HG03103 (cell line): Measurements from ENCODE around the gene MUC4.
"Not testable (repeated sequence)": the region's sequence is repeated elsewhere in the genome, so short reads cannot be mapped to it uniquely, and the experiment has no call there.

Experiments used
- ATAC-seq: cut with Tn5 transposase; IDR thresholded peaks from one replicate; pipeline ENCODE4 v1.9.1; 2021; ENCODE audit warnings: low read depth; ENCODE audit not compliant: unreplicated experiment

MUC4 gene

DNA sequence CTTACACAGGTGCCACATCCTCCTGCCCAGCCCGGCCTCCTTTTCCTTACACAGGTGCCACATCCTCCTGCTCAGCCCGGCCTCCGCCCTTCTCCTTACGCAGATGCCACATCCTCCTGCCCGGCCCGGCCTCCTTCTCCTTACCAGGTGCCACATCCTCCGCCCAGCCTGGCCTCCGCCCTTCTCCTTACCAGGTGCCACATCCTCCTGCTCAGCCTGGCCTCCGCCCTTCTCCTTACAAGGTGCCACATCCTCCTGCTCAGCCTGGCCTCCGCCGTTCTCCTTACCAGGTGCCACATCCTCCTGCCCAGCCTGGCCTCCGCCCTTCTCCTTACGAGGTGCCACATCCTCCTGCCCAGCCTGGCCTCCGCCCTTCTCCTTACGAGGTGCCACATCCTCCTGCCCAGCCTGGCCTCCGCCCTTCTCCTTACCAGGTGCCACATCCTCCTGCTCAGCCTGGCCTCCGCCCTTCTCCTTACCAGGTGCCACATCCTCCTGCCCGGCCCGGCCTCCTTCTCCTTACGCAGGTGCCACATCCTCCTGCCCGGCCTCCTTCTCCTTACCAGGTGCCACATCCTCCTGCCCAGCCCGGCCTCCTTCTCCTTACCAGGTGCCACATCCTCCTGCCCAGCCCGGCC, 4.7 kb upstream of the MUC4 start:
- not testable (repeated sequence) for ATAC-seq

DNA sequence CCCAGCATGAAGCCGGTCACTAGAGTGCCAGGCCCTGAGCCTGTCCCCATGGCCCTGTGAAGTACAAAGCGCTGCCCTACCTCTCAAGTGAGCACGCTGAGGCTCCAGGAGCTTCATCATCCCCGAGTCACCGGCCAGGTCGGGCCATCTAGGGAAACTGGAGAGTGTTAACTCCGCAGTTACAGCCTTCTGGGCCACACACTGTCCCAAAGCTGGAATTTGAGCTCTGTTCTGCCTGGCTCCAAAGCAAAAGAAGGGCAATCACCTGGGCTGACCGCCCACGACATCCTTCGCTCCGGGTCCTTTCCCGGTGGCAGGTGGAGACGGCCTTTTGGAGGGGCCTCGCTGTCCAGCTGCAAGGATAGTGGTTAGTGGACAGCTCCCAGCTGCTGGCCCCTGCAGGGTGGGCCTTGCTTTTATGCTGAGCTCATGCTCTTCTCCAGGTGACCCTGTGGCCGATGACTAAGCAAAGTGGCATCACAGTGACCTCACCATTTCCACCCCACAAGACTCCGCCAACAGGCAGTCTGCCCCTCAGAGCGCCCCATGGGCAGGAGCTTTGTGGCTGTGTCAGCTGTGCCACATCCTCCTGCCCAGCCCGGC, 3.5 kb upstream of the MUC4 start:
- ATAC-seq = no peak

DNA sequence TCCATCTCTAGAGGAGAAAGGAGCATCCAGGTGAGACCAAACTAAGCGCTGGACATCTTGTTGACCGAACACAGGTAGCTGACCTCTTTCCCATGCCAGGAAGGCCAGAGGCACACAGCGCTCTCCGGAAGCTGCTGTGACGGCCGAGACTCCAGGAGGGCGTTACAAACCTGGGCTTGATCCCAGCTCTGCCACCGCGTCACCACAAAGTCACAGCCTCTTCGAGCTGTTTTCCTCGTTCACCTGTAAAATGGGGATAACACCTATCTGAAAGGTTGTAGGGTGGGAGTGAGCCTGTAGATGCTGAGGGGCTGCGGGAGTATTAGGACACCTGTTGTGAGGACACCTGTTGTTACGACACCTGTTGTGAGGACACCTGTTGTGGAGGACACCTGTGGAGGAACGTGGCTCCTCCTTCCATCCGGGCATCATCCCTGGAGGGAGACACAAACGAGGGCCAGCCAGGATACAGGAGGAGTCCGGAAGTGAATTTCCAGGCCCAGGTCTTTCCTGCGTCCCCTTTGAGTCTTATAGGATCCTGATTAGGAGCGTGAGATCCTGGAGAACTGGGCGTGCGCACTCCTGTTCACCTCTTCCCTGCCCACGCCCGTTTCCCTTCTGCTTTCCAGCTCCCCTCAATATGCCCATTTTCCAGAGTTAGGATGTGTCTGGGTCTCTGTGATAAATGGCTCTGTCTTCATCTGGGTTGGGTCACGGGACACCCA, 2.3 kb upstream of the MUC4 start:
- no peak for ATAC-seq

DNA sequence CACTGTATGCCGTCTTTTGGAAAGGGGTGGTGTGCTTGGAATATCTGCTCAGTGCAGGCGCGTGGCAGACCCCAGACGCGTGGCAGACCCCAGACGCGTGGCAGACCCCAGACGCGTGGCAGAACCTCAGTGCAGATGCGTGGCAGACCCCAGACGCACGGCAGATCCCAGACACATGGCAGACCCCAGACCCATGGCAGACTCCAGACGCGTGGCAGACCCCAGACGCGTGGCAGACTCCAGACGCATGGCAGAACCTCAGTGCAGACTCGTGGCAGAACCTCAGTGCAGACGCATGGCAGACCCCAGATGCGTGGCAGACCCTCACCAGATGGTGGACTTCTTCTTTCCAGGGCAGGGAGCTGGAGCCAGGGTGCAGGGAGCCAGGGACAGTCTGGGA, 637 bp upstream of the MUC4 start:
- no peak for ATAC-seq

DNA sequence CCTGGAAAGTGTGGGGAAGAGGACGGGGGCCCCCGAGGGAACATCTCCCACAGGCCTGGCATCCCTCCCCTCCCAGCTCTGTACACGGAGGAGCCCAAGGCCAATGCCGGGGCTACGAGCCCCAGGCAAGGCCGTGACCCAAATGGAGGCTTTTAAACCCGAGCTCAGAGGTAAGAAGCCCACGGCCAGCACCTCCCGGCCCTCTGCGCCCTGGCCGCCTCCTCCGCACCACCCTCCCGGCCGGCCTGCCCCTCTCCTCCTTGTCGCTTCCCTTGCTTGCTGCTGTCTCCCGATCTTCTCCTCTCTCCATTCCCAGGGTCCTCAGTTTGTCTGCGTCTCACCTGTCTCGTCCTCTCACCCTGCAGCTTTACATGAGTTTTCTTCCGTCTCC, 1.3 kb downstream of the MUC4 start:
- no peak for ATAC-seq

DNA sequence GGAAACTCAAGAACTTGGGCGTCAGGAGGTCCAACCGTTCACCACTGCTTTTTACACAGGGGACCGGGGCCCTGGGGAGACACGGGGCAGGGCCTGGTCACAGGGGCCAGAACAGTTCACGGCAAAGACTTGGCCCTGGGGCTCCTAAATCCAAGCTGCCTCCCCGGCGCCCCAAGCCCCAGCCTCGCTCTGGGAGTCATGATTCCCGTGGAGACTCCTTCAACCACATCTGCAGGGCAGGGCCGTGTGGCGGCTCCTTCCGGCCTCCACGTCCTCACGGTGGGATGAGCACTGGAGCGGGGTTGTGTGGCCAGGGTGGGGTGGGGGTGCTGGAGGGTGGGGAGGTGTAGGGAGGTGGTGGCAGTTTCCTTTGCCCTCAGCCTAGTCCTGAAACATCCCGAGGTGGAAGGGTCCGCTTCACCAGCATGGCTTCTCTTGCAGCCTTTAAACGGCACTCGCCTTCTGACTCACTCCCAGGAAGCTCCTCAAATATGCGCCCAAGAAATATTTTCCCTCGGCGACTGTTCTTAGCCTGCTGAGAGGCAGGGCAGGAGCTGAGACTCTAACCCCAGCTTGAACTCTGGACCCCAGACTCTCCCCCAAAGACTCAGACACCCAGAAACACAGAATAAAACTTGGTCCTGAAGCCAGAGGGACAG, 1.8 kb downstream of the MUC4 start:
- no peak for ATAC-seq

DNA sequence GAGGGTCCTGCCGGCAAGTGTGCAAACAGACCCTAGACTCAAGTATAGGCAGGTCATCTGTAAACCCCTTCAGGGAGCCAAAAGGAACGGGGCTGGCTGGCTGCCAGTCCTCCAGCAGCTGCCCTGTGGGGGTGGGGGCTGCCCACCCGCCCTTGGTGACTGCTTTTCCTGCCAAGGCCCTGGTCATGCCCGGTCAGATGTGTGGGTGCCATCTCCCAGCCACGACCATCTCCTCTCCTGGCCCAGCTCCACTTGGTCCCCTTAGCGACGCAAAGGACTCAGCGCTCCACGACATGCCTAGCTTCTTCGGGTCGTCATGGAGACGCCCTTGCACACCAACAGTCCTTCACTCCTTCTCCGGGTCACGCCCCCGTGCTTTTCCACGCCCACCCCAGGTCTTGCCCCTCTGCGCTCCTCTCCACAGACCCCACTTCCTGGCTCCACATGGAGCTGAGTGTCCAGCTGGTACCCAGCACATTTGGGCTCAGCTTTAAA, 2.4 kb downstream of the MUC4 start:
- ATAC-seq = no peak

DNA sequence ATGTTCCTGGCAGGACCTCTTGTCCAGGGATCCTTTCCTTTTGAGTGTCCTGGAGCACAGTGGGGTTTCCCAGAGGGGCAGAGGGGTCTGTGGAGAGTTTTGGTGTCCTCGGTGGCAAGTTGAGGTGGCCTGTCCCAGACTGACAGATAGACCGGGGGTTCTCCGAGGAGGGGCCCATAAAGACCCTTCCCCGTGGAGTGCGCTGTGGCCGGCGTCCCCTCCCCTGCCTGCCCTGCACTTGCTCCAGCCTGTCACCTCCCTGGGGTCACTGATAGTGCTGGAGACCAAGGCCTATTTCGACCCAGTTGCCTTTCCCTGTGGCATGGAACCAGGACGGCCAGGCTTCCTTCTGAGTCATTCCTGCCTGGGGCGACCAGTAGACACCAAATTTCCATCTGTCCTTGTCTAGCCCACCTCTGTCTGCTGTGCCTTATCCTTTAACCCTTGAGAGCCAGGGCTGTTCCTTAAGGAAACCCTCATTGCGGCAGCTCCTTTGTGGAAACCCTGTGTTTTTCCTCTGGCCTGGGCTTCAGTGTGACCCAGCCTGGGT, 2.9 kb downstream of the MUC4 start:
- no peak for ATAC-seq

DNA sequence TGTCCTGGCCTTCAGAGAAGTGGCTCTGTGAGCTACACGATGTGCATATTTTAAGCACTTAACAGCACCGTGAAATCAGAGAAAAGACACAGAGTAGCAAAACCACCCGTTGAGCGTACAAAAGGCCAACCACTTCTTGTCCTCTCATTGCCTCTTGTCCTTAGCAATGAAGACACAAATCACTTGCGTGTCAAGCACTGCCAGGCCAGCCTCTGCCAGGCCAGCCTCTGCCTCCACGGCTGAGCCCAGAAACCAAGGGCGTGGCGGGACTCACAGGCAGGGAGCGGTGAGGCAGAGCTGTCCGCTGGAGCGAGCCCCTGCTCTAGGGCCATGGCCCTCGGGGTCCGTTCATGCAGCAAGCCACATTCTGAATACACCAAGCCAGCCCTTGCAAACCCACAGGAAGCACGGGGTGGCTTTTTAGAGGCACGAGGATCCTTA, 4.0 kb downstream of the MUC4 start:
- ATAC-seq = no peak

DNA sequence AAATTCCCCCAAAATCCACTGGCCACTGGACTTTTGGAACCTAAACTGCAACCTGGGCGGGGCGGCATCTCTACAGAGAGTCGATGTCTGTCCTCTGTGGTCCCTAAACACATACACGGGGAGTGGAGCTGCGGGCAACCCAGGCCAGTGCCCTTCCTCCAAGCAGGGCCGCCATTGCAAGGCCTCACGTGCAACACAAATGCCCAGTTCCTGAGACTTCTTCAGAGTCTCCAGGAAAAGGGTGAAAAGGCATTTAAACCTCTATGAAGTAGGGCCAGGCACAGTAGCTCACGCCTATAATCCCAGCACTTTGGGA, 4.9 kb downstream of the MUC4 start:
- ATAC-seq = no peak

DNA sequence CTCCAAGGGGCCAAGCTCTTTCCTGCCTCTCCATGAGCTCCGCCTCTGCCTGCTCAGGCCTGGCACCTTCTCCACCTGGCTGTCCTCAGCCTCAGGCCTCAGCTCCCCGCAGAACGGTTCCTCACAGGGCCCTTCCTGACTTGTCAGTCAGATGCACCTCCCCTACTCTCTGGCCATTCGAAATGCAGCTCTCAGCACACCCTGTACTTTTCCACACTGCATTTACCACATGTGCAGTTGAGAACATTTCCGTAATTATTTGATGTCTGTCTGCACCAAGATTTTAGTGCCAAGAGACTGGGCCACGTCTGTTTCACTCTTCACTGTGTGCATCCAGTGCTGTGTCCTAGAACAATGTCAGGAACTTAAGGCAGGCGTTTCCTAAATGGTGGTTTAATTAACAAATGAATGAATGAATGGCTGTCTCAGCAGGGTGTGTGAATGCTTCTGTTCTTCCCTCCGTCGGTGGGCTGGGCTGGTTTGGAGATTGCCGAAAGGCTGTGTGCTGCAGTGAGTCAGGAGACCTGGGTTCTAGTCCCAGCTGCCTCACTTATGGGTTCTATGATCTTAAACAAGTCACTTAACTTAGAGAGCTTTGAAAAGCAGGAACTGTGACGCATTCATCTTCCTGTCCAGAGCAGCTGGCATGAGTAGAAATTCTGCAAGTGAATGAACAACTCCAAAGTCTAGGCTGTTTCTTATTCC, 5.4 kb downstream of the MUC4 start:
- ATAC-seq = no peak

DNA sequence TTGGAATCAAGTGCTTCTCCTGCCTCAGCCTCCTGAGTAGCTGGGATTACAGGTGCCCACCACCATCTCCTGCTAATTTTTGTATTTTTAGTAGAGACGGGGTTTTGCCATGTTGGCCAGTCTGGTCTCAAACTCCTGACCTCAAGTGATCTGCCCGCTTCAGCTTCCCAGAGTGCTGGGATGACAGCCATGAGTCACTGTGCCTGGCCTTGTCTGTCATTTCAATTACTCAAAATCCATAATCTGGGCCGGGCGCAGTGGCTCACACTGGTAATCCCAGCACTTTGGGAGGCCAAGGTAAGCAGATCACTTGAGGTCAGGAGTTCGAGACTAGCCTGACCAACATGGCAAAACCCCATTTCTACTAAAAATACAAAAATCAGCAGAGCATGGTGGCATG, 6.1 kb downstream of the MUC4 start:
- not testable (repeated sequence) for ATAC-seq

DNA sequence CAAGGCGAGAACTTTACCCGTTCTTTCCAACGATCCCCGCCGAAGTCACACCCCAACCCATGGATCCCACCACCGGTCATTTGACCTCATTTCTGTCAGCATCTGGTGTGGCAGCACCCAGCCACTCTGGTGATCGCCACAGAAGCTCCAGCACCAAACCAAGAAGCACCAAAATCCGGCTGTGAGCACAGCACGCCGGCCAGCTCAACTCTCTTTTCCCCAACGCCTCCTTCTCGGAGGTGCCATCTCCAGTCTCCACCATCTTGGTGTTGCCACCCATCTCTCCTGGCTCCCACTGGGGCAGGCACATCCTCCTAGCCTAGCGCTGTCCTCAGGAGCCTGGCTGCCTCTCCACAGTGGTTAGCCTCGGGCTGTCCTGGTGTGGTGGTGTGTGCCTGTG, 6.5 kb downstream of the MUC4 start:
- ATAC-seq = no peak

DNA sequence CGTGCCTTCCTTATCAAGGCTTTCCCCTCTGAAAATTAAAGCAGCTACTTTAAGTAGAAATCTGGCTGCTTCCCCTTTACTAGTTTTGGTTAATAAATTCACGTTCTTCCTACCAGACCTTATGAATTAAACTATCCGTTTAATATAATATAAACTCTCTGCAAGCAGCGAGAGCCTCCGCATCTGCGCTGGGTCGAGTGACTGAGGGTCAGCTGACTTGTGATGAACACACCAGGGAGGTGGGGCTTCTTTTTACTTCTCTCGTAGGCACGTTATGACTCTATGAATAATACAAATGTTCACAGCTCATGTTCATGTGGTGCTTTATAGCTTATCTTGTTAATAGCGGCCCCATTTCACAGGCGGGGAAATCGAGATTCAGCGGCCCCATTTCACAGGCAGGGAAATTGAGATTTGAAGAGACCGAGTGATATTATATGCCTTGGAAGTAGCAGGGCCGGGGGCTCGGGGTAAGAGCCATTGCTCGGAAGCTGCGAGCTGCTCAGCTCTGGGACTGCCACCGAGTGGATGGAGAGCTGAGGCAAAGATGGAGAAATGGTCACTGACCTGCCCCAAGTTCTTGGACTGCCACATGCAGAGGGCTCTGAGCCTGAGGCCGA, 8.3 kb downstream of the MUC4 start:
- ATAC-seq = no peak

DNA sequence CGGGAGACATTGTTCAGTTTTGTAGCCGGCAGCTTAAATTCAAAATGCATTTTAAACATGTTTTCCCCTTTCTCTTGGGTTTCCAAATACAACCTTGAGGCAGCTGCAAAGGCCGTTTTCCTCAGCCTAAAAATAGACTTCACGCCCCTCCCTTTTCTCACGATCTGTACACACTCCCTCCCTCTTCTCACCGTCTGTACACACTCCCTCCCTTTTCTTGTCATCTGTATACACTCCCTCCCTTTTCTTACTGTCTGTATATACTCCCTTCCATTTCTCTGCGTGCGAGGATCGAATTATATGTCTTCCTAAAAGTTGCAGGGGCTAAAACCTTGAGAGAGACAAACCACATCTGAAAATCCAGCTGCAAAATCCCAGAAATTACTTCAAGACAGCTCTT, 8.9 kb downstream of the MUC4 start:
- no peak for ATAC-seq

DNA sequence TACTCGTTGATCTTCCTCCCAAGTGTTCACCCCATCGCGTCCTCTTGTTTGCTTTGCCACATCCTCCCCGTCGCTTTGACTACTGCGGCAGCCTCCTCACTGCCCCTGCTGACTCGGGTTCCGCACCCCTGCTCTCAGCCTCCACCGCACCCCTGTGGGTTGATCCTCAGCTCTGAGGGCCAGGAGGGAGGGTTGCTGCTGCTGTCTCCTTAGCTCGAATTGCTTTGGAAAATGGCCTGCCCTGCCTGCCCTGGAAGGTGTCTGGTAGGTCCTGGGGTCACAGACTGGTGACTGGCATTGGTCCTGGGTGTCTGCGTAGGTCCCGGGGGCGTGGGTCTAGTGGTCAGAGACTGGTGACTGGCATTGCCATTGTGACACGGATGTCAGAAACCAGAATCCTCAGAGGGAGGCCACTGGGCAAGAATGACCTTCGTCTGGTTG, 9.4 kb downstream of the MUC4 start:
- ATAC-seq = no peak

DNA sequence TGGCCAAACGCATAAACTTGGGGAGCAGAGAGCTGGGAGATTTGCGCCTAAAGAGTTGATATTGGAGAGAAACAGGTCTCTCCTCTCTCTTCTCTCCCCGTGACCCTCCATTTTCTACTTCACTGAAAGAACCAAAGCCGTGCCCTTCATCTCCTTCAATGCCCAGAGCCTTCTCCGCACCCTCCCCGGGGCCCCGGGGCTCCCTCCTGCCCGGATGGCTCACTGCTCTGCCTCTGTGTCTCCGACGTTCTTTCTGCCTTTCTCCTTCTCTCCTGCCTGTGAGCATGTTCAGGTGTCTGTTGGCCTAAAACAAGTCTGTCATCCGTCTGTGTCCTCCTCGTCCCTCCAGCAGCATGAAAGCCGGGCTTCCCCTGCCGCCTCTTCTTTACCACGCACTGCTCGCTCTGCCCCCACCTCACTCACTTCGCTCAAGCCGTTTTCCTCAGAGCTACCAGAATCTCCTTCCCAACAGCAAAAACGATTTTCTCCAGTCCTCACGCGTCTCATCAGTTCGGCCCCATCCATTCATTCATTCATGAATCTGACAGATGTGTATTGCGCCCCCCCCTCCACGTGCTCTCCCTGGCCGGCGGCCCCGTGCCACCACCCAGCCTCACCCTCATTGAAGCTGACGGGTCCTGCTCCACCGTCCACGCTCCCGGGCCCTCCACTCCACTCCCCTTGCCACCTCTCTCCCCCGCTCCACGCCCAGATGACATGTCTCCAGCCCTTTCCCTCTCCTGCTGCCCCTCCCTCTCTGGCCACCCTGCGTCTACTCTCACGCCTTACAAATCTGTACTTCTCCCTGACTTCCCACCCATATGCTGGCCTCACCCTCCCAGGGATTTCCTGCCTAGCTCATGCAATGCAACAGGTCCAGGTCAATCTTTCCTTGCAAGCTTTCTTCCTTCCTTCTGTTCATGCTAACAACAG, 10.2 kb downstream of the MUC4 start:
- ATAC-seq = no peak

DNA sequence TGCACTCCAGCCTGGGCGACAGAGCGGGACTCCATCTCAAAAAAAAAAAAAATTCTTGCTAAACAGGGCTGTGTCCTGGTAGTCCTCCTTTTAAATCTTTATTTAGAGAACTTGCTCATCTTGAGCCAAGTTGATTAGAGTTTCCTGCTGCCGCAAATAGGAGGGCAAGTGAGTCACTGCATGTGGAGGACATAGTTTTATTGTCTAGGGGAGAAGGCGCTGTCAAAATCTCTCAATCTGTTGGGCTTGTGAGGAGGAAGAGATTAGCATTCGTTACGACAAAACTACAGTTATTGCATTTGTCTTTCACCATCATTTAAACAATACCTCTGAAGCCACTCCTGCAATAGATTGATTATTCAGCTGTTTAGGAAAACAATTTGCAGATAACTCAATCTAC, 11.5 kb downstream of the MUC4 start:
- ATAC-seq = no peak

DNA sequence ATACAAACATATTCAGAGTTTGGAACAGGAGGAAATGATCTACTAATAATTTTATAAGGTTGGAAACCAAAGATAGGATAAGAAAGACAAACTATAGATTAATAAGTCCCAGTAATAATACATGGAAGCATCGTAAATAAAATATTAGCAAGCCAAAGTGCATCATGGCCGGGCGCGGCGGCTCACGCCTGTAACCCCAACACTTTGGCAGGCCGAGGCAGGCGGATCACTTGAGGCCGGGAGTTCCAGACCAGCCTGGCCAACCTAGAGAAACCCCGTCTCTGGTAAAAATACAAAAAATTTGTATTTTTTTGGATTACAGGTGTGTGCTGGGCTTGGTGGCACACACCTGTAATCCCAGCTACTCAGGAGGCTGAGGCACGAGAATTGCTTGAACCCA, 14.9 kb downstream of the MUC4 start:
- no peak for ATAC-seq
